K562 (cell line): ENCODE data around the gene ZBTB46.
"Not testable (repeated sequence)": the region's sequence is repeated elsewhere in the genome, so short reads cannot be mapped to it uniquely, and the experiment has no call there.

Experiments
- FOXK2 ChIP-seq, 2 experiments: fragments of 450-650 bp; IDR thresholded peaks in 1 of 2; conservative IDR thresholded peaks in 1 of 2; 2 replicates each; pipeline ENCODE4 v1.6.1; 2016; ENCODE audit warnings: low read depth in 2 of 2, mild to moderate bottlenecking in 1 of 2
- GATA2 ChIP-seq: sonication (generic); formaldehyde crosslinking; IDR thresholded peaks from 2 replicates; pipeline ENCODE4 v1.4.0; 2020; ENCODE audit warnings: mild to moderate bottlenecking, missing genetic modification reagents
- HDAC6 ChIP-seq: IDR thresholded peaks from 2 replicates; pipeline ENCODE4 v1.6.1; 2012; ENCODE audit warnings: low read depth, mild to moderate bottlenecking, control low read depth, inconsistent platforms, low read length, moderate library complexity
- IRF2 ChIP-seq: sonication (generic); formaldehyde crosslinking; IDR thresholded peaks from 2 replicates; pipeline ENCODE4 v1.8.1; 2022; ENCODE audit warnings: mild to moderate bottlenecking, missing genetic modification reagents
- LEF1 ChIP-seq: fragments of 450-650 bp; IDR thresholded peaks from 2 replicates; pipeline ENCODE4 v1.6.1; 2016; ENCODE audit warnings: mild to moderate bottlenecking
- MAFK ChIP-seq: IDR thresholded peaks from 2 replicates; pipeline ENCODE4 v1.6.1; 2011; ENCODE audit warnings: low read length, improper control_type of control experiment
- MAX ChIP-seq: sonication (generic); formaldehyde crosslinking; IDR thresholded peaks from 2 replicates; pipeline ENCODE4 v1.9.0; 2022; ENCODE audit warnings: mild to moderate bottlenecking, missing genetic modification reagents
- NCOA2 ChIP-seq, 2 experiments: fragments of 450-650 bp; IDR thresholded peaks; 2 replicates each; pipeline ENCODE4 v1.6.1; 2018; ENCODE audit warnings: mild to moderate bottlenecking in 2 of 2, moderate library complexity in 1 of 2; ENCODE audit not compliant: partially characterized antibody in 2 of 2
- NFATC3 ChIP-seq: fragments of 450-650 bp; IDR thresholded peaks from 2 replicates; pipeline ENCODE4 v1.6.1; 2017; ENCODE audit warnings: mild to moderate bottlenecking
- RBFOX2 ChIP-seq: fragments of 200-400 bp; formaldehyde crosslinking; IDR thresholded peaks from 2 replicates; pipeline ENCODE4 v1.6.1; 2017; ENCODE audit warnings: low read depth, mild to moderate bottlenecking, low read length, moderate library complexity
- RCOR1 ChIP-seq, 2 experiments: IDR thresholded peaks; 2 replicates each; pipeline ENCODE4 v1.6.1; 2012; ENCODE audit warnings: low read depth in 2 of 2, low read length in 2 of 2, borderline replicate concordance in 1 of 2, improper control_type of control experiment in 1 of 2
- ZNF12 ChIP-seq: sonication (generic); formaldehyde crosslinking; IDR thresholded peaks from 2 replicates; pipeline ENCODE4 v1.4.0; 2020; ENCODE audit warnings: mild to moderate bottlenecking, missing genetic modification reagents
- ZNF274 ChIP-seq: IDR thresholded peaks from 2 replicates; pipeline ENCODE4 v1.6.1; 2011; ENCODE audit warnings: low read depth, mild to moderate bottlenecking, low read length, moderate library complexity, borderline replicate concordance
- ZNF512 ChIP-seq: IDR thresholded peaks from 2 replicates; pipeline ENCODE4 v1.6.1; 2016; ENCODE audit warnings: missing genetic modification characterization, missing compliant biosample characterization

- TF ChIP-seq MAFK; NFATC3; HDAC6; ZNF12 (CRISPR knock-in tag); GATA2 (CRISPR knock-in tag); MAX (CRISPR knock-in tag); IRF2 (CRISPR knock-in tag); ZNF274; RCOR1 (IDR thresholded peaks at IDR 0.05; ENCODE audit: borderline replicate concordance in 1 of 2, low read depth in 2 of 2, low read length in 2 of 2); LEF1; NCOA2 (IDR thresholded peaks at IDR 0.05; ENCODE audit: partially characterized antibody in 2 of 2); FOXK2 (conservative IDR thresholded peaks at IDR 0.05 in 1 of 2, IDR thresholded peaks at IDR 0.05 in 1 of 2; ENCODE audit: low read depth in 2 of 2); ZNF512 (tag); RBFOX2: not testable (repeated sequence)
Measured at GRCh38 chr20:63867042-63867441, 36.0 kb upstream of the ZBTB46 start.
